Adrenal gland (tissue), 5 donors: ENCODE results near the gene SUPT5H.

Source experiments
- POLR2A ChIP-seq, 2 donors: fragments of 450-650 bp; IDR thresholded peaks; one replicate each; pipeline ENCODE4 v1.6.1; 2017; ENCODE audit warnings: antibody characterized with exemption in 2 of 2, mild to moderate bottlenecking in 2 of 2, moderate library complexity in 1 of 2
- TF ChIP-seq, protein P1 (sequence below), 6 experiments: fragments of 450-650 bp in 4 of 6; fragments of 200-600 bp in 2 of 6; sonication (generic) in 1 of 6; IDR thresholded peaks; 1 replicate in 5 of 6; 2 replicates in 1 of 6; pipeline versions ENCODE4 v1.5.1 to v1.8.0; 2016 to 2021; ENCODE audit warnings: antibody characterized with exemption in 6 of 6, mild to moderate bottlenecking in 2 of 6, moderate library complexity in 1 of 6
- donor health status: DM: no; HTN: no; CAD: no.

DNA sequence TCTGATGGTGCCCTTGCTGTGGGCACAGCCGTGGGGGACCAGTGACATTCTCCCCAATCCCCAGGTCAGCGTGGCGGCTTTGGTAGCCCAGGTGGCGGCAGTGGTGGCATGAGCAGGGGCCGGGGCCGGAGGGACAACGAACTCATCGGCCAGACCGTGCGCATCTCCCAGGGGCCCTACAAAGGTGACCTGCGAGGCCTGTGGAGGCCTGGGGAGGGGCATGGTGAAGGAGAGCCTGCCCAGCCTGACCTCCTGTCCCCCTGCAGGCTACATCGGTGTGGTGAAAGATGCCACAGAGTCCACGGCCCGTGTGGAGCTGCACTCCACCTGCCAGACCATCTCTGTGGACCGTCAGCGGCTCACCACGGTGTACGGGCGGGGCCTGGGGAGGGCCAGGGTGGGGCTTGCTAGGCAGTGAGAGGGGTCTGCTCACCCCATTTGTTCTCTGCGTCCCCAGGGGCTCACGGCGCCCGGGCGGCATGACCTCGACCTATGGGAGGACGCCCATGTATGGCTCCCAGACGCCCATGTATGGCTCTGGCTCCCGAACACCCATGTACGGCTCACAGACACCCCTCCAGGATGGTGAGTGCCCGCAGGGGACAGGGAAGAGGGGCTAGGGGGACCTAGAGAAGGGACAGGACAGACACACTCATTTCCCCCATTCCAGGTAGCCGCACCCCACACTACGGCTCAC is 27.5 kb downstream of the SUPT5H start:
- TF ChIP-seq, protein P1, sequence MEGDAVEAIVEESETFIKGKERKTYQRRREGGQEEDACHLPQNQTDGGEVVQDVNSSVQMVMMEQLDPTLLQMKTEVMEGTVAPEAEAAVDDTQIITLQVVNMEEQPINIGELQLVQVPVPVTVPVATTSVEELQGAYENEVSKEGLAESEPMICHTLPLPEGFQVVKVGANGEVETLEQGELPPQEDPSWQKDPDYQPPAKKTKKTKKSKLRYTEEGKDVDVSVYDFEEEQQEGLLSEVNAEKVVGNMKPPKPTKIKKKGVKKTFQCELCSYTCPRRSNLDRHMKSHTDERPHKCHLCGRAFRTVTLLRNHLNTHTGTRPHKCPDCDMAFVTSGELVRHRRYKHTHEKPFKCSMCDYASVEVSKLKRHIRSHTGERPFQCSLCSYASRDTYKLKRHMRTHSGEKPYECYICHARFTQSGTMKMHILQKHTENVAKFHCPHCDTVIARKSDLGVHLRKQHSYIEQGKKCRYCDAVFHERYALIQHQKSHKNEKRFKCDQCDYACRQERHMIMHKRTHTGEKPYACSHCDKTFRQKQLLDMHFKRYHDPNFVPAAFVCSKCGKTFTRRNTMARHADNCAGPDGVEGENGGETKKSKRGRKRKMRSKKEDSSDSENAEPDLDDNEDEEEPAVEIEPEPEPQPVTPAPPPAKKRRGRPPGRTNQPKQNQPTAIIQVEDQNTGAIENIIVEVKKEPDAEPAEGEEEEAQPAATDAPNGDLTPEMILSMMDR (IDR thresholded peaks at IDR 0.05): no peak
- no peak for TF ChIP-seq POLR2A (IDR thresholded peaks at IDR 0.05)
